Fibroblast of skin of scalp (primary cell): ENCODE data around the gene LEPROT.
A peak's percentile ranks its signal among the peaks of the same experiment; 100 is the strongest.

Source experiments
- DNase-seq: peaks from one replicate; pipeline ENCODE4 v3.0.0-alpha.2; 2013

LEPROT gene

DNA sequence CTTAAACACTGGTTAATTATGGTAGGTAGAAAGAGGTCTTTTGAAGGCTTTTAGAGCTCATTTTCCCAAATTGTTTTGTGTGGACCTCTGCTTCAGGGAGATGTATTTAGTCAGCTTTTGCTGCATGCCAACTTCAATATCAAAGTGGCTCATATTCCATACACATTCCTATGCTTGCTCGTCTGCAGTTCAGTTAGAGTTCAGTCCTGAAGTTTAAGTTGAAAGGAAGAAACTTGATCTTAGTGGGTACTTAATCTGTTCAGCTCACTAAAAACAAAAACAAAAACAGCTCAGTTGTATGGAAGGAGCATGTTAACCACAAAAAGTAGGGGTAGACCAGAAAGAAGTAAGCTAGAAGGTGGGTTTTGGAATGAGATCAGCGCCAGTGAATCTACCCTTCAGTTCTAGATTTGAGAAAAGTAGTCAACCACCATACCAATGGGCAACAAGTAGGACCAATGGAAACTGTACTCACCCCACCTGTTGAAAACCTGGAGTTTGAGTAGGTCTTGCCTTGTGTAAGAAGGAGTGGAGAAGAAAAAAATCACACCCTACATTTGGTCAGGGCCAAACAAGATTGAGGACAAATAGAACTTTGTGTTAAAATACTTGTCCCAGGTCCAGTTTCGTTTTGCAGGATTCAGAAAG lies 58.0 kb downstream of the LEPROT start:
- peak; percentile 21 for DNase-seq

DNA sequence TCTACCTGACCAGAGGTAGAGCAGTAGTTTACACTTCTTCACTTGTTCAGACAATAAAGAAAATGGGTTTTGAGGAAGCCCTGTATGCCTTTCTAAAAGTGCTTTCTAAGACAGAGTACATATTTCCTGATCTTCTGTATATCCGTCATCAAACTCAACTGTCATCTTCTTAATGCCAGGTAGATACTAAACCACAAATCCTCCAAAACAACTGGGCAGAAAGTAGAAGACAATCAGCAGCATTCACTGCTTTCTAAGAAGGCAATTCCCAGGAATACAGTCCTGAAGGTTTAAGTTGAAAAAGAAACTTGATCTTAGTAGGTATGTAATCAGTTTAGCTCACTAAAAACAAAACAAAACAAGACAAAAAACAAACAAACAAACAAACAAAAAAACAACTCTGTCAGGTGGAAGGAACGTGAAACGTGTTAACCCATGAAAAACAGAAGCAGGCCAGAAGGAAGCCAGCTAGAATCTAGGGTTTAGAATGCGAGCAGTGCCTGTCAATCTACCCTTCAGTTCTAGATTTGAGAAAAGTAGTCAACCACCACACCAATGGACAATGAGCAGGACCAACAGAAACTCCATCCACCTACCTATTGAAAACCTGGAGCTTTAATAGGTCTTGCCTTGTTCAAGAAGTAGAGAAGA lies 59.2 kb downstream of the LEPROT start:
- no peak for DNase-seq

DNA sequence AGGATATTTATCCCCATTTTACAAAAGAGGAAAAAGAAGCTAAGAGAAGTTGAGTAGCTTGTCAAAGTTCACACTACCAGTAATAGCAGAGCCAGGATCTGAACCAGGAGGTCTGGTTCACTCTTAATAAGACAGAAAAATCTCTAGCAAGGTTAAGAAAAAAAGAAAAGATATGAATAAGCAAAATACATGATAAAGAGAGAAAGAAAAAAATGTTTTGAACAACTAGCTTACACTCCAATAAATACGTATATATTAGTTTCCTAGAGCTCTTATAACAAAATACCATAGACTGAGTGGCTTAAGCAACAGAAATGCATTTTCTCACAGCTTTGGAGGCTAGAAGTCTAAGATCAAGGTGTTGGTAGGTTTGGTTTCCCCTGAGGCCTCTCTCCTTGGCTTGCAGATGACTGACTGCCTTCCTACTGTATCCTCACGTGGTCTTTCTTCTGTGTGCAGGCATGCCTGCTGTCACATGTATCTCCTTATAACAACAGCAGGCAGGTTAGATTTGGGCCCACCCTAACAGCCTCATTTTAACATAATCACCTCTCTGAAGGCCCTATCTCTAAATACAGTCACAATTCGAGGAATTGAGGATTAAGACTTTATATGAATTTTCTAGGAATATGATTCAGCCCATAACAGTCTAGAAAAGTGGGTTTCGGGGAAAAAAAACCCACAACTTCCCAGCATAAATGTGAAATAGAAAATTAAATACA lies 60.4 kb downstream of the LEPROT start:
- no peak for DNase-seq

DNA sequence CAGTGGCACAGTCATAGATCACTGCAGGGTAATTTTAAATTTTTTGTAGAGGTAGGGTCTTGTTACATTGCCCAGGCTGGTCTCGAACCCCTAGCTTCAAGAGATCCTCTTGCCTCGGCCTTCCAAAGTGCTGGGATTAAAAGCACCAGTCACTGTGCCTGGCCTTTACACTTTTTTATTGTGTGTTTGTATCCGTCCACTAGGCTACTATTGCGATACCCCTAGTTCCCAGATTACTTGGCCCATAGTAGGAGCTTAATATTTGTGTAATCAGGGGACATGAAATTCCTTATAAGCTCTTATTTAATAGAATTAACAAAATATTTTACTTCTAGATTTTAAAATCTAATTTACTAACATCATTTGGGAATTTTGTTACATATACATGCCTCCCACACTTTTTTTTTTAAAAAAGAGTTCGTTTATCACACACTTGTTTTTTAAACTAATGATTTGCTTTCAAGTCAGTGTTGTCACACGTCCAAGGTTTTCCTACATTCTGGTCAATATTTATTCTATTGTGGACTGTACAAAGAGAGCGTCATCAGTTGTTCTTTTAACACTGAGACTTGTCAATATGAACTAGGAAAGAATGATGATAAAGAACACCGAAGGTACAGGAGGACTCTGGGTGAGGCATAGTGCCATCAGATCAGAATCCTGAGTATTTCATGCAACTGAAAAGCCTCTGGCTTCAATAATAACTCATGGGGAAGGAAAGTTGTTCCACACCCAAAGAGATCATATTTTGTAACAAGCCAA lies 63.7 kb downstream of the LEPROT start:
- no peak for DNase-seq
